GM06990 (cell line): Measurements from ENCODE around the gene POLR2B.
"Not testable (repeated sequence)": the region's sequence is repeated elsewhere in the genome, so short reads cannot be mapped to it uniquely, and the experiment has no call there.

ENCODE experiments used
- DNase-seq: peaks from one replicate; pipeline ENCODE4 v3.0.0-alpha.2; 2011; ENCODE audit not compliant: insufficient read length; ENCODE audit errors: extremely low read depth
- H3K27me3 ChIP-seq: replicated peaks from 2 replicates; pipeline ENCODE4 v1.6.0; 2011; ENCODE audit warnings: low read length; ENCODE audit not compliant: control insufficient read depth, insufficient read depth
- H3K36me3 ChIP-seq: 2 replicates; pipeline ENCODE4 v1.5.1; 2011; ENCODE audit warnings: low read length; ENCODE audit not compliant: control insufficient read depth, insufficient read depth
- H3K4me3 ChIP-seq: replicated peaks from 2 replicates; pipeline ENCODE4 v1.5.1; 2011; ENCODE audit warnings: low read depth, mild to moderate bottlenecking, control low read depth, low read length
- CTCF ChIP-seq: IDR thresholded peaks from 2 replicates; pipeline ENCODE4 v1.5.1; 2011; ENCODE audit warnings: low read length, control low read depth, mild to moderate bottlenecking, inconsistent platforms; ENCODE audit not compliant: insufficient read depth, poor library complexity, severe bottlenecking

The POLR2B gene

GRCh38 chr4:57055886-57056285 is 77.2 kb downstream of the POLR2B start:
- H3K27me3 ChIP-seq: no peaks in the 10 kb centered on the region; the same call in none of the 2 replicates
- no peak for TF ChIP-seq CTCF
- no peaks in the 10 kb centered on the region for H3K36me3 ChIP-seq

GRCh38 chr4:57059890-57060716 is 81.4 kb downstream of the POLR2B start:
- TF ChIP-seq CTCF: no peak
- no peaks in the 10 kb centered on the region for H3K36me3 ChIP-seq
- no peak for DNase-seq

More at GRCh38 chr4:57055886-57056285, 77.2 kb downstream of the POLR2B start:
- no peak overlapping the region for H3K4me3 ChIP-seq
- no peak for DNase-seq

GRCh38 chr4:57060717-57061067 is 82.0 kb downstream of the POLR2B start:
- DNase-seq, H3K4me3 ChIP-seq, H3K36me3 ChIP-seq, H3K27me3 ChIP-seq: not testable (repeated sequence)

More at GRCh38 chr4:57059890-57060716, 81.4 kb downstream of the POLR2B start:
- Histone ChIP-seq H3K4me3 (no peak overlapping the region), H3K27me3 (no peaks in the 10 kb centered on the region)

- DNase-seq: no peak
- Histone ChIP-seq H3K27me3 (no peaks in the 10 kb centered on the region), H3K4me3 (no peak overlapping the region), H3K36me3 (no peaks in the 10 kb centered on the region)
- no peak for TF ChIP-seq CTCF
Measured at GRCh38 chr4:57061395-57061794, 82.7 kb downstream of the POLR2B start.

GRCh38 chr4:57063518-57063917 is 84.8 kb downstream of the POLR2B start:
- Histone ChIP-seq H3K36me3 (no peaks in the 10 kb centered on the region), H3K27me3 (no peaks in the 10 kb centered on the region), H3K4me3 (no peak overlapping the region)
- TF ChIP-seq CTCF: no peak
- no peak for DNase-seq

GRCh38 chr4:57064120-57064519 is 85.4 kb downstream of the POLR2B start:
- no peak for TF ChIP-seq CTCF
- H3K27me3 ChIP-seq: no peaks in the 10 kb centered on the region
- DNase-seq: no peak
- no peak overlapping the region for H3K4me3 ChIP-seq
- H3K36me3 ChIP-seq: no peaks in the 10 kb centered on the region
